Sigmoid colon (tissue), 7 donors: ENCODE results near the gene TKTL1. TPM values are rescaled to one million over a fixed set of nuclear protein-coding genes. Genes with fewer than 3 reads are reported as not detected.

Experiments used
- DNase-seq: peaks from one replicate; pipeline ENCODE4 v3.0.0-alpha.2; 2019
- H3K27ac ChIP-seq, 4 donors: fragments of 200-600 bp; sonication (generic); one replicate each; pipeline ENCODE4 v1.5.1; 2016 to 2019; ENCODE audit warnings: mild to moderate bottlenecking in 1 of 4
- H3K27me3 ChIP-seq, 3 donors: fragments of 200-600 bp; sonication (generic); one replicate each; pipeline ENCODE4 v1.5.1; 2019; ENCODE audit warnings: mild to moderate bottlenecking in 1 of 3
- H3K36me3 ChIP-seq, 4 donors: fragments of 200-600 bp; sonication (generic); one replicate each; pipeline ENCODE4 v1.5.1; 2016 to 2019
- H3K4me1 ChIP-seq, 4 donors: fragments of 200-600 bp; sonication (generic); one replicate each; pipeline ENCODE4 v1.5.1; 2017 to 2019
- H3K4me3 ChIP-seq, 4 donors: fragments of 200-600 bp; sonication (generic); one replicate each; pipeline ENCODE4 v1.5.1; 2017 to 2019; ENCODE audit warnings: mild to moderate bottlenecking in 2 of 4, moderate library complexity in 1 of 4
- H3K9me3 ChIP-seq, 4 donors: fragments of 200-600 bp in 3 of 4; sonication (generic) in 3 of 4; one replicate each; pipeline versions ENCODE4 v1.5.1 to v1.6.1; 2013 to 2019
- EP300 ChIP-seq, 4 donors: sonication (generic); formaldehyde crosslinking; IDR thresholded peaks; one replicate each; pipeline ENCODE4 v1.6.1; 2017; ENCODE audit warnings: antibody characterized with exemption in 4 of 4
- POLR2A ChIP-seq, 2 donors: fragments of 450-650 bp; IDR thresholded peaks; one replicate each; pipeline ENCODE4 v1.6.1; 2016; ENCODE audit warnings: antibody characterized with exemption in 2 of 2, mild to moderate bottlenecking in 2 of 2, moderate library complexity in 2 of 2
- POLR2AphosphoS5 ChIP-seq, 4 donors: sonication (generic); formaldehyde crosslinking; IDR thresholded peaks; one replicate each; pipeline ENCODE4 v1.6.1; 2017; ENCODE audit warnings: antibody characterized with exemption in 4 of 4
- WGBS, 2 donors: extraction: QIAGEN DNeasy Blood & Tissue Kit; methylation state at CpG; one replicate each; pipeline ENCODE4 v1.1.7; 2013; 5-methylcytosine and 5-hydroxymethylcytosine counted together
- intact Hi-C: fragments of 100-400 bp; cut with DNase I; formaldehyde crosslinking; loops from one replicate; pipeline ENCODE4 v1.15.1; 2023
- polyA plus RNA-seq, 3 donors: library from polyadenylated mRNA; stranded (reverse); fragments of 200-250 nt; gene quantifications; one replicate each; pipeline ENCODE4 v1.2.3, GENCODE V29; 2013
- total RNA-seq, 4 donors: library from RNA; depleted of rRNA; stranded (reverse); fragments of >200 nt; gene quantifications; one replicate each; pipeline ENCODE4 v1.1.0, GENCODE V29; 2016
- TF ChIP-seq, protein P1 (sequence below), 4 experiments: fragments of 450-650 bp in 3 of 4; fragments of 200-600 bp in 1 of 4; IDR thresholded peaks; one replicate each; pipeline ENCODE4 v1.5.1; 2016 to 2019; ENCODE audit warnings: antibody characterized with exemption in 4 of 4, mild to moderate bottlenecking in 3 of 4, moderate library complexity in 2 of 4
- donor health status: healthy with polysubstance abuse.
- donor health status: Bipolar disorder and iron deficiency.
- donor health status: healthy.

TKTL1 gene
- total and polyA plus RNA-seq, 7 donors: under 0.01 to 0.31 TPM; not detected in 5

GRCh38 chrX:154376774-154377173 is 81.2 kb downstream of the TKTL1 start:
- H3K9me3 ChIP-seq: no peaks in the 10 kb centered on the region
- WGBS, 2 donors: 72 to 82% methylated on average over 3 of the region's 3 CpGs
- H3K27me3 ChIP-seq: peaks cover 0 to 5% (median 0%) of the 10 kb centered on the region in 3 donors
- TF ChIP-seq POLR2AphosphoS5 (IDR thresholded peaks at IDR 0.05) (peak in 3 of 4 donors; percentile 22 to 34 (median 25)), POLR2A (IDR thresholded peaks at IDR 0.05) (no peak), EP300 (IDR thresholded peaks at IDR 0.05) (peak in 1 of 4 donors; percentile 53)
- TF ChIP-seq, protein P1, sequence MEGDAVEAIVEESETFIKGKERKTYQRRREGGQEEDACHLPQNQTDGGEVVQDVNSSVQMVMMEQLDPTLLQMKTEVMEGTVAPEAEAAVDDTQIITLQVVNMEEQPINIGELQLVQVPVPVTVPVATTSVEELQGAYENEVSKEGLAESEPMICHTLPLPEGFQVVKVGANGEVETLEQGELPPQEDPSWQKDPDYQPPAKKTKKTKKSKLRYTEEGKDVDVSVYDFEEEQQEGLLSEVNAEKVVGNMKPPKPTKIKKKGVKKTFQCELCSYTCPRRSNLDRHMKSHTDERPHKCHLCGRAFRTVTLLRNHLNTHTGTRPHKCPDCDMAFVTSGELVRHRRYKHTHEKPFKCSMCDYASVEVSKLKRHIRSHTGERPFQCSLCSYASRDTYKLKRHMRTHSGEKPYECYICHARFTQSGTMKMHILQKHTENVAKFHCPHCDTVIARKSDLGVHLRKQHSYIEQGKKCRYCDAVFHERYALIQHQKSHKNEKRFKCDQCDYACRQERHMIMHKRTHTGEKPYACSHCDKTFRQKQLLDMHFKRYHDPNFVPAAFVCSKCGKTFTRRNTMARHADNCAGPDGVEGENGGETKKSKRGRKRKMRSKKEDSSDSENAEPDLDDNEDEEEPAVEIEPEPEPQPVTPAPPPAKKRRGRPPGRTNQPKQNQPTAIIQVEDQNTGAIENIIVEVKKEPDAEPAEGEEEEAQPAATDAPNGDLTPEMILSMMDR (IDR thresholded peaks at IDR 0.05): no peak
- no peak overlapping the region for H3K4me3 ChIP-seq
- intact Hi-C loops: no loop called here
- H3K27ac ChIP-seq: peak overlapping the region; percentile 98 to 99 (median 98)
- DNase-seq: peak; percentile 91
- H3K36me3 ChIP-seq: peaks cover 0 to 6% (median 2%) of the 10 kb centered on the region in 4 donors
- H3K4me1 ChIP-seq: peaks cover 0 to 30% (median 20%) of the 10 kb centered on the region in 4 donors

GRCh38 chrX:154378059-154378798 is 82.6 kb downstream of the TKTL1 start:
- 0% methylated on average over 79 of the region's 79 CpGs for WGBS, 2 donors
- Histone ChIP-seq H3K27ac (peak overlapping the region; percentile 98 to 99 (median 98)), H3K9me3 (no peaks in the 10 kb centered on the region), H3K4me1 (peaks cover 0 to 33% (median 20%) of the 10 kb centered on the region in 4 donors), H3K27me3 (peaks cover 0 to 5% (median 0%) of the 10 kb centered on the region in 3 donors), H3K4me3 (peak overlapping the region; percentile 40 to 59 (median 53)), H3K36me3 (peaks cover 0 to 4% (median 0%) of the 10 kb centered on the region in 4 donors)
- peak; percentile 90 for DNase-seq
- TF ChIP-seq POLR2AphosphoS5 (IDR thresholded peaks at IDR 0.05): peak in 3 of 4 donors; percentile 91 to 93 (median 92)
- TF ChIP-seq, protein P1 (IDR thresholded peaks at IDR 0.05): no peak
- peak; percentile 55 to 69 for TF ChIP-seq POLR2A (IDR thresholded peaks at IDR 0.05)
- peak in 1 of 4 donors; percentile 29 for TF ChIP-seq EP300 (IDR thresholded peaks at IDR 0.05)
- intact Hi-C loops: no loop called here

- WGBS, 2 donors: 0 to 1% methylated on average over 103 of the region's 103 CpGs
- intact Hi-C loops: no loop called here
- Histone ChIP-seq H3K27ac (peak within 1 kb of the TSS; percentile 98 to 100 (median 98)), H3K4me3 (peak within 1 kb of the TSS; percentile 55 to 86 (median 77)), H3K27me3 (no peaks in the 10 kb centered on the region), H3K36me3 (peaks cover 0 to 4% (median 0%) of the 10 kb centered on the region in 4 donors), H3K4me1 (peaks cover 0 to 40% (median 27%) of the 10 kb centered on the region in 4 donors), H3K9me3 (no peaks in the 10 kb centered on the region)
- peak; percentile 71 to 82 for TF ChIP-seq POLR2A (IDR thresholded peaks at IDR 0.05)
- peak in 3 of 4 donors; percentile 89 to 96 (median 92) for TF ChIP-seq POLR2AphosphoS5 (IDR thresholded peaks at IDR 0.05)
- TF ChIP-seq EP300 (IDR thresholded peaks at IDR 0.05): peak in 2 of 4 donors; percentile 17 to 45
- TF ChIP-seq, protein P1 (IDR thresholded peaks at IDR 0.05): no peak
- peak; percentile 99 for DNase-seq
Measured at GRCh38 chrX:154378799-154379568, 83.4 kb downstream of the TKTL1 start, which contains the start of gene EMD. TSS of gene EMD (plus strand) at chrX:154379295. CDS start at chrX:154379485, 190 bp downstream.

DNA sequence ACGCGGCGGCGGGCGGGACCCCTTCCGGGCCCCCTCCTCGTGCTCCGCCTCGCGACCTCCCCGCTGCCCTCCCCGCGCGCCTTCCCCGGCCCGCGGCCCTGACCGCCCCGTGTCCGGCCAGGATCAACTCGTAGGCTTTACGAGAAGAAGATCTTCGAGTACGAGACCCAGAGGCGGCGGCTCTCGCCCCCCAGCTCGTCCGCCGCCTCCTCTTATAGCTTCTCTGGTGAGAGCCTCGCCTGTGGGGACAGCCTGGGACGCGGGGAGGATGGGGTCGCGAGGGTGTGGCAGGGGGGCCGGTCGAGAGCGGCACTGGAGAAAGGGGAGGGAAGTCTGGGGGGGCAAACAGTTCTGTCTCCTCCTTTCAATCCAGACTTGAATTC is 84.0 kb downstream of the TKTL1 start:
- H3K4me1 ChIP-seq: peaks cover 0 to 46% (median 30%) of the 10 kb centered on the region in 4 donors
- peaks cover 0 to 4% (median 0%) of the 10 kb centered on the region in 4 donors for H3K36me3 ChIP-seq
- H3K4me3 ChIP-seq: peak overlapping the region; percentile 55 to 86 (median 77)
- 1% methylated on average over 38 of the region's 38 CpGs for WGBS, 2 donors
- no peaks in the 10 kb centered on the region for H3K9me3 ChIP-seq
- TF ChIP-seq EP300 (IDR thresholded peaks at IDR 0.05): no peak
- TF ChIP-seq, protein P1 (IDR thresholded peaks at IDR 0.05): no peak
- no peak for TF ChIP-seq POLR2AphosphoS5 (IDR thresholded peaks at IDR 0.05)
- TF ChIP-seq POLR2A (IDR thresholded peaks at IDR 0.05): no peak
- intact Hi-C loops: no loop called here
- no peaks in the 10 kb centered on the region for H3K27me3 ChIP-seq
- peak overlapping the region; percentile 90 to 100 (median 96) for H3K27ac ChIP-seq
- DNase-seq: no peak

Other genes with a start within 250 kb of the TKTL1 start
- gene MECP2, start 198.1 kb upstream of the TKTL1 start, total RNA-seq: 10 to 100 TPM; 43.9 to 57.9 (median 49.6) TPM
- 10 to 100 TPM; 14.4 to 22.5 (median 18.7) TPM for gene MECP2, start 198.1 kb upstream of the TKTL1 start, polyA plus RNA-seq
- not detected for gene OPN1LW, start 151.6 kb upstream of the TKTL1 start, total RNA-seq
- not detected for gene OPN1LW, start 151.6 kb upstream of the TKTL1 start, polyA plus RNA-seq
- not detected for gene OPN1MW, start 113.2 kb upstream of the TKTL1 start, total RNA-seq
- not detected for gene OPN1MW, start 113.2 kb upstream of the TKTL1 start, polyA plus RNA-seq
- not detected for gene OPN1MW2, start 76.0 kb upstream of the TKTL1 start, total RNA-seq
- not detected for gene OPN1MW2, start 76.0 kb upstream of the TKTL1 start, polyA plus RNA-seq
- gene OPN1MW3, start 38.2 kb upstream of the TKTL1 start, total RNA-seq: under 1 TPM in 1 of 4 donors, not detected in 3; 0.54 TPM
- not detected for gene OPN1MW3, start 38.2 kb upstream of the TKTL1 start, polyA plus RNA-seq
- gene TEX28, start 671 bp upstream of the TKTL1 start, total RNA-seq: not detected
- not detected for gene TEX28, start 671 bp upstream of the TKTL1 start, polyA plus RNA-seq
- gene FLNA, start 78.8 kb downstream of the TKTL1 start, total RNA-seq: 1,000 to 10,000 TPM; 2,494 to 9,435 (median 5,341) TPM
- gene FLNA, start 78.8 kb downstream of the TKTL1 start, polyA plus RNA-seq: 100 to 1,000 TPM in 1 of 3 donors, 10 to 100 TPM in 2; 27.0 to 442 (median 42.0) TPM
- gene EMD, start 83.5 kb downstream of the TKTL1 start, total RNA-seq: 10 to 100 TPM; 44.3 to 66.8 (median 48.6) TPM
- 10 to 100 TPM; 40.7 to 87.9 (median 42.6) TPM for gene EMD, start 83.5 kb downstream of the TKTL1 start, polyA plus RNA-seq
- 1,000 to 10,000 TPM; 3,138 to 8,651 (median 6,770) TPM for gene RPL10, start 102.6 kb downstream of the TKTL1 start, total RNA-seq
- gene RPL10, start 102.6 kb downstream of the TKTL1 start, polyA plus RNA-seq: 1,000 to 10,000 TPM; 4,760 to 8,094 (median 5,003) TPM
- 10 to 100 TPM; 10.9 to 21.8 (median 16.6) TPM for gene DNASE1L1, start 113.5 kb downstream of the TKTL1 start, total RNA-seq
- 10 to 100 TPM; 15.5 to 25.7 (median 17.4) TPM for gene DNASE1L1, start 113.5 kb downstream of the TKTL1 start, polyA plus RNA-seq
- gene TAFAZZIN, start 115.7 kb downstream of the TKTL1 start, total RNA-seq: 10 to 100 TPM; 35.7 to 58.2 (median 36.6) TPM
- 10 to 100 TPM in 1 of 3 donors, 1 to 10 TPM in 2; 8.4 to 48.0 (median 9.2) TPM for gene TAFAZZIN, start 115.7 kb downstream of the TKTL1 start, polyA plus RNA-seq
- 10 to 100 TPM; 16.5 to 54.6 (median 27.0) TPM for gene ATP6AP1, start 132.9 kb downstream of the TKTL1 start, total RNA-seq
- 10 to 100 TPM; 18.6 to 87.7 (median 39.1) TPM for gene ATP6AP1, start 132.9 kb downstream of the TKTL1 start, polyA plus RNA-seq
- gene GDI1, start 141.4 kb downstream of the TKTL1 start, total RNA-seq: 100 to 1,000 TPM in 1 of 4 donors, 10 to 100 TPM in 3; 71.7 to 101 (median 86.1) TPM
- gene GDI1, start 141.4 kb downstream of the TKTL1 start, polyA plus RNA-seq: 10 to 100 TPM; 50.9 to 75.4 (median 51.1) TPM
- gene FAM50A, start 148.3 kb downstream of the TKTL1 start, total RNA-seq: 10 to 100 TPM; 40.5 to 78.1 (median 48.7) TPM
- 10 to 100 TPM; 61.9 to 85.1 (median 85.1) TPM for gene FAM50A, start 148.3 kb downstream of the TKTL1 start, polyA plus RNA-seq
- 10 to 100 TPM in 1 of 4 donors, 1 to 10 TPM in 3; 3.1 to 12.7 (median 5.9) TPM for gene PLXNA3, start 162.5 kb downstream of the TKTL1 start, total RNA-seq
- gene PLXNA3, start 162.5 kb downstream of the TKTL1 start, polyA plus RNA-seq: 10 to 100 TPM in 1 of 3 donors, 1 to 10 TPM in 2; 4.2 to 22.9 (median 8.6) TPM
- gene LAGE3, start 183.5 kb downstream of the TKTL1 start, total RNA-seq: 10 to 100 TPM; 15.5 to 32.7 (median 22.4) TPM
- gene LAGE3, start 183.5 kb downstream of the TKTL1 start, polyA plus RNA-seq: 10 to 100 TPM; 12.7 to 25.4 (median 21.6) TPM
- 10 to 100 TPM; 31.6 to 51.0 (median 44.1) TPM for gene UBL4A, start 190.8 kb downstream of the TKTL1 start, total RNA-seq
- gene UBL4A, start 190.8 kb downstream of the TKTL1 start, polyA plus RNA-seq: 10 to 100 TPM; 36.5 to 44.4 (median 36.5) TPM
- 10 to 100 TPM; 17.5 to 28.8 (median 20.7) TPM for gene SLC10A3, start 194.8 kb downstream of the TKTL1 start, total RNA-seq
- 10 to 100 TPM; 12.9 to 22.6 (median 18.0) TPM for gene SLC10A3, start 194.8 kb downstream of the TKTL1 start, polyA plus RNA-seq
- gene FAM3A, start 220.4 kb downstream of the TKTL1 start, total RNA-seq: 10 to 100 TPM; 30.7 to 49.0 (median 40.6) TPM
- 10 to 100 TPM; 49.7 to 64.9 (median 57.1) TPM for gene FAM3A, start 220.4 kb downstream of the TKTL1 start, polyA plus RNA-seq